Upper lobe of left lung (tissue), 6 donors: ENCODE results near the gene NUDC. TPM values are rescaled to one million over a fixed set of nuclear protein-coding genes. Genes with fewer than 3 reads are reported as not detected.
A peak's percentile ranks its signal among the peaks of the same experiment; 100 is the strongest.

ENCODE experiments used
- ATAC-seq, 2 donors: fragments of 200-7000 bp; cut with Tn5 transposase; one replicate each; pipeline ENCODE4 v1.9.1; 2022; ENCODE audit warnings: mild to moderate bottlenecking in 2 of 2, moderate library complexity in 2 of 2; ENCODE audit not compliant: low FRiP score in 2 of 2
- DNase-seq, 2 donors: peaks; one replicate each; pipeline ENCODE4 v3.0.0-alpha.2; 2019 to 2020
- H3K27ac ChIP-seq, 4 donors: fragments of 200-600 bp; sonication (generic); one replicate each; pipeline ENCODE4 v1.5.1; 2016 to 2019
- H3K27me3 ChIP-seq, 4 donors: fragments of 200-600 bp; sonication (generic); one replicate each; pipeline ENCODE4 v1.5.1; 2017 to 2019
- H3K36me3 ChIP-seq, 4 donors: fragments of 200-600 bp; sonication (generic); one replicate each; pipeline ENCODE4 v1.5.1; 2016 to 2019
- H3K4me1 ChIP-seq, 4 donors: fragments of 200-600 bp; sonication (generic); one replicate each; pipeline ENCODE4 v1.5.1; 2018 to 2019
- H3K4me3 ChIP-seq, 4 donors: fragments of 200-600 bp; sonication (generic); one replicate each; pipeline ENCODE4 v1.5.1; 2017 to 2019; ENCODE audit warnings: mild to moderate bottlenecking in 2 of 4, moderate library complexity in 1 of 4
- H3K9me3 ChIP-seq, 4 donors: fragments of 200-600 bp; sonication (generic); one replicate each; pipeline ENCODE4 v1.5.1; 2018 to 2019
- EP300 ChIP-seq, 4 donors: sonication (generic); formaldehyde crosslinking; IDR thresholded peaks; one replicate each; pipeline ENCODE4 v1.5.1; 2017; ENCODE audit warnings: antibody characterized with exemption in 4 of 4, control low read depth in 2 of 4
- POLR2A ChIP-seq, 4 donors: fragments of 450-650 bp; IDR thresholded peaks; one replicate each; pipeline ENCODE4 v1.5.1; 2016 to 2017; ENCODE audit warnings: antibody characterized with exemption in 4 of 4, mild to moderate bottlenecking in 2 of 4
- POLR2AphosphoS5 ChIP-seq, 2 donors: sonication (generic); formaldehyde crosslinking; IDR thresholded peaks; one replicate each; pipeline ENCODE4 v1.5.1; 2017; ENCODE audit warnings: antibody characterized with exemption in 2 of 2
- WGBS, 2 donors: methylation state at CpG; one replicate each; pipeline ENCODE4 v1.1.5; 2017 to 2018; 5-methylcytosine and 5-hydroxymethylcytosine counted together
- total RNA-seq, 6 donors: library from RNA; depleted of rRNA in 4 of 6; stranded (reverse); fragments of >200 nt in 4 of 6; gene quantifications; one replicate each; pipeline versions ENCODE4 v1.1.0 to v1.2.1, GENCODE V29; 2016 to 2021
- TF ChIP-seq, protein P1 (sequence below), 6 experiments: fragments of 450-650 bp in 4 of 6; fragments of 200-600 bp in 2 of 6; sonication (generic) in 2 of 6; IDR thresholded peaks; one replicate each; pipeline ENCODE4 v1.5.1; 2016 to 2019; ENCODE audit warnings: antibody characterized with exemption in 6 of 6
- donor health status: DM: no; HTN: no; CAD: no; lungs with moderate emphysema.
- donor health status: DM: no; HTN: yes; CAD: no; lungs with severe emphysema.

Gene NUDC
- total RNA-seq, 6 donors from 2014 or later: 41.9 to 81.2 (median 60.2) TPM

DNA sequence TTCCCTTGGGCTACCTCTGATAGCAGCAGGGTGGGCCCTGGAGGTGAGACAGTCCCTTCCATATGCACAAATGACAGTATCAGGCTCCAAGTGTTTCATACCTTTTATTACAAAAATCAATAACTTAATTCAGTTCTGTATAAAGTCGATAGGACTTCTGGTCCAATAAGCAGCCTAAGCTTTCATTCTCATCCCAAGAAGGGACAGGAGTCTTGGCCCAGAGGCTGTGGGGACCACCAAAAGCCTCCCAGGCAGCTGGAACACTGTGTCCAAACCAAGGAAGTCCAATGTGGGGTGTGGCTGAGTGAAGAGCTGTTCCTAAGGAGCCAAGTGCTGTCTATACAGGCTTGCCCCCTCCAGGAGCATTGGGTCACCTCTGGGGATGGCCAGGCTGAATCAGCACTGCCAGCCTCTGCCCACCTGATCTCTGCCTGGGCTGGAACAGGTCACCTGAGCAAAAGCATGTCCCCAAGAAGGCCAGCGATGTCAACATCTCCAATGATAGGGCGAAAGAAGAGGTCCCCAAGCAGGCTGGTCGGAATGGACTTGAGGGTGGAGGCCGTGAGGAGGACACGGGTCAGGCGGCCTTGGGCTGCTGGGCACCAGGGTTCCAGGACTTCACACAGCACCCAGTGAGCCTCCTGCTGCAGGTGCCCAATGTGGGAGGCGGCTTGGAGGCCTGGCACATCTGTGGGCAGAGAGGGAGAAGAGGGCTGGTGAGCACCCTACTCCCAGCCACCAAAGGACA, 10.0 kb upstream of the NUDC start:
- no peaks in the 10 kb centered on the region for H3K9me3 ChIP-seq
- no peaks in the 10 kb centered on the region for H3K36me3 ChIP-seq
- H3K27me3 ChIP-seq: no peaks in the 10 kb centered on the region
- H3K27ac ChIP-seq: peak overlapping the region in 1 of 4 donors; percentile 44
- DNase-seq (peak in 1 of 2 donors; percentile 73), ATAC-seq (no peak)
- peaks cover 0 to 31% (median 8%) of the 10 kb centered on the region in 4 donors for H3K4me1 ChIP-seq
- no peak for TF ChIP-seq POLR2A (IDR thresholded peaks at IDR 0.05)
- TF ChIP-seq EP300 (IDR thresholded peaks at IDR 0.05): no peak
- TF ChIP-seq, protein P1, sequence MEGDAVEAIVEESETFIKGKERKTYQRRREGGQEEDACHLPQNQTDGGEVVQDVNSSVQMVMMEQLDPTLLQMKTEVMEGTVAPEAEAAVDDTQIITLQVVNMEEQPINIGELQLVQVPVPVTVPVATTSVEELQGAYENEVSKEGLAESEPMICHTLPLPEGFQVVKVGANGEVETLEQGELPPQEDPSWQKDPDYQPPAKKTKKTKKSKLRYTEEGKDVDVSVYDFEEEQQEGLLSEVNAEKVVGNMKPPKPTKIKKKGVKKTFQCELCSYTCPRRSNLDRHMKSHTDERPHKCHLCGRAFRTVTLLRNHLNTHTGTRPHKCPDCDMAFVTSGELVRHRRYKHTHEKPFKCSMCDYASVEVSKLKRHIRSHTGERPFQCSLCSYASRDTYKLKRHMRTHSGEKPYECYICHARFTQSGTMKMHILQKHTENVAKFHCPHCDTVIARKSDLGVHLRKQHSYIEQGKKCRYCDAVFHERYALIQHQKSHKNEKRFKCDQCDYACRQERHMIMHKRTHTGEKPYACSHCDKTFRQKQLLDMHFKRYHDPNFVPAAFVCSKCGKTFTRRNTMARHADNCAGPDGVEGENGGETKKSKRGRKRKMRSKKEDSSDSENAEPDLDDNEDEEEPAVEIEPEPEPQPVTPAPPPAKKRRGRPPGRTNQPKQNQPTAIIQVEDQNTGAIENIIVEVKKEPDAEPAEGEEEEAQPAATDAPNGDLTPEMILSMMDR (IDR thresholded peaks at IDR 0.05): no peak
- no peak for TF ChIP-seq POLR2AphosphoS5 (IDR thresholded peaks at IDR 0.05)
- peak overlapping the region in 1 of 4 donors; percentile 5 for H3K4me3 ChIP-seq
- WGBS, 2 donors: 84 to 86% methylated on average over 7 to 8 of the region's 8 CpGs

DNA sequence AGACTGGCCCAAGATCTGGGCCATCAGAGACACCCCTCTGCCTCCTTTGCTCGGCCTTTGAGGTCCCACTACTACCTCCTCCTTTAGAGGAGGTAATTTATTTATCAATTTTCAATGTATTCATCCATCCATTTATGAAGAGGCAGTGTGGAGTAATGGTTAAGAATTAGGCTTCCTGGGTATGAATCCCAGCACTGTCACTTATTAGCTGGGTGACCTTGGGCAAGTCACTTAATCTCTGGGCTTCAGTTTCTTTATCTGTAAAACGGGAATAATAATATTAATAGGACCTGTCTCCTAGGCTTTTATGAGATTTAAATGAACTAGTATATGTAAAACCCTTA, 9.4 kb upstream of the NUDC start:
- H3K4me1 ChIP-seq: peaks cover 0 to 31% (median 8%) of the 10 kb centered on the region in 4 donors
- H3K27me3 ChIP-seq: no peaks in the 10 kb centered on the region
- ATAC-seq: no peak
- WGBS, 2 donors: 51 to 68% methylated on average over 2 of the region's 2 CpGs
- TF ChIP-seq, protein P1 (IDR thresholded peaks at IDR 0.05): no peak
- TF ChIP-seq EP300 (IDR thresholded peaks at IDR 0.05): no peak
- TF ChIP-seq POLR2AphosphoS5 (IDR thresholded peaks at IDR 0.05): no peak
- TF ChIP-seq POLR2A (IDR thresholded peaks at IDR 0.05): no peak
- H3K27ac ChIP-seq: peak overlapping the region in 1 of 4 donors; percentile 44
- H3K9me3 ChIP-seq: no peaks in the 10 kb centered on the region
- peak overlapping the region in 1 of 4 donors; percentile 41 for H3K4me3 ChIP-seq
- no peak for DNase-seq
- no peaks in the 10 kb centered on the region for H3K36me3 ChIP-seq

DNA sequence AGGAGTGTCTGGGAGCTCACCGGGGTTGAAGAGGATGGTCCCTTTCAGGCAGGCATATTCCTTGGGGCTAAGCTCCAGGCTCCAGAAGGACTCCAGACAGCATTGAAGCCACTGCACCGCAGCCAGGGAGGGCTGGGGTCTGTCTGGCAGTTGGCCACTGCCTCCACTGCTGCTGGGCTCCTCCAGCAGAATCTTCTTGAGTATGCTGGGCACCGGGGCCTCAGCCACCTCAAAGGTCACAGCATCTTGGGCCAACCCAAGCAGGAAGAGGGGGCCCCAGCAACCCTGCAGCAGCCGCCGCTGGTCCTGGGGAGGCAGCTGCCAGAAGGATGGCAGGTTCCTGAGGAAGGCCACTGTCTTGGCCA, 8.2 kb upstream of the NUDC start:
- peak overlapping the region in 3 of 4 donors; percentile 32 to 43 (median 41) for H3K4me3 ChIP-seq
- WGBS, 2 donors: 59 to 65% methylated on average over 3 of the region's 5 CpGs
- H3K27me3 ChIP-seq: no peaks in the 10 kb centered on the region
- H3K9me3 ChIP-seq: no peaks in the 10 kb centered on the region
- TF ChIP-seq EP300 (IDR thresholded peaks at IDR 0.05) (no peak), POLR2AphosphoS5 (IDR thresholded peaks at IDR 0.05) (no peak), POLR2A (IDR thresholded peaks at IDR 0.05) (no peak)
- TF ChIP-seq, protein P1 (IDR thresholded peaks at IDR 0.05): no peak
- H3K27ac ChIP-seq: peak overlapping the region; percentile 57 to 89 (median 76)
- H3K4me1 ChIP-seq: peaks cover 0 to 31% (median 8%) of the 10 kb centered on the region in 4 donors
- ATAC-seq: no peak
- no peaks in the 10 kb centered on the region for H3K36me3 ChIP-seq
- DNase-seq: peak in 1 of 2 donors; percentile 76

DNA sequence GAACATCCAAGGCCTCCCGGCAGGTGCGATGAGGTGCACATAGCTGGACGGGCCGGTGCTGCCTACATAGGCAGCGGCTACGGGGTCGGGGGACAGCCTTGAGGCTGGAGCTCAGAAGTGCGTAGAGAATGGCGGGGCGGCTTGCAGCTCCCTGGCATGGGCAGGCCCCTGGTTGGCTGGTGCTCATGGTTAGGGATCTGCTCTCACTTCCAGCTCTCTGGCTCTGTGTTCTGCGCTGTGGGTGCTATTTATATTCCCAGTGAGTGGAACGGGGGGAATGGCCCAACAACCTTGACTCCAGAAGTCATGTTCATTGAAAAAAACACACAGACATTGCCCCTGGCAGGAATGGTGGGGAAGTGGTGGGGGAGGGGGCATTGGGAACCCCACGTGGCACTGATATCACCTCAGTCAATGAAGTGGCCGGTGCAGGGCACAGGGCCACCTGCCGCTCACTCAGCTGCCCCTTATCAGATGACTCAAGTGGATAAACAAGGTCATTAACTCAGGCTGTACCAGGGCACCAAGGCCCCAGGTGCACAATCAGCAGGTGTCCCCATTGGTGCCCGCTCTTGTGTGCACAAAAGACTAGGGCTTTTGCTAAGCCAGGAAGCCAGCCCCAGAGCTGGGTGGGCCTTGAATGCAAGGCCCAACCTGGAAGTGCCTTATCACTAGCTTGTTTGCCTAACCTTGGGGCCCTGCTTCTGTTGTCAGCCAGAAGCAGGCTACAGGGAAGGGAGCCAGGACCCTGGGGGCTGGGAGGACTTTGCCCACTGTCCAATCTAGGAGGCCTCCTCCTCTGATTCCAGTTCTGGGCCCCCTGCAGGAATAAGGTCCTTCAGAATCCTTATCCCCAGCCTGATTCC, 7.6 kb upstream of the NUDC start, which contains the start of gene NR0B2:
Gene NR0B2 (minus strand): TSS at position 222 of the 866 bp plus-strand sequence. CDS start 35 bp downstream, at position 187.
- H3K36me3 ChIP-seq: no peaks in the 10 kb centered on the region
- DNase-seq (peak; percentile 89 to 94), ATAC-seq (peak; percentile 69 to 88)
- WGBS, 2 donors: 59 to 60% methylated on average over 10 to 16 of the region's 16 CpGs
- H3K4me3 ChIP-seq: peak within 1 kb of the TSS in 3 of 4 donors; percentile 32 to 43 (median 41)
- peak in 1 of 2 donors; percentile 43 for TF ChIP-seq POLR2AphosphoS5 (IDR thresholded peaks at IDR 0.05)
- TF ChIP-seq, protein P1 (IDR thresholded peaks at IDR 0.05): no peak
- TF ChIP-seq EP300 (IDR thresholded peaks at IDR 0.05): peak in 1 of 4 donors; percentile 57
- peak in 3 of 4 donors; percentile 25 to 71 (median 58) for TF ChIP-seq POLR2A (IDR thresholded peaks at IDR 0.05)
- peaks cover 0 to 31% (median 8%) of the 10 kb centered on the region in 4 donors for H3K4me1 ChIP-seq
- no peaks in the 10 kb centered on the region for H3K27me3 ChIP-seq
- H3K27ac ChIP-seq: peak within 1 kb of the TSS; percentile 57 to 89 (median 76)
- no peaks in the 10 kb centered on the region for H3K9me3 ChIP-seq
